GM19438 (cell line): Measurements from ENCODE around the gene GABRR1.
A peak's percentile ranks its signal among the peaks of the same experiment; 100 is the strongest.
"Not testable (repeated sequence)": the region's sequence is repeated elsewhere in the genome, so short reads cannot be mapped to it uniquely, and the experiment has no call there.

ENCODE experiments used
- ATAC-seq: cut with Tn5 transposase; IDR thresholded peaks from one replicate; pipeline ENCODE4 v1.9.1; 2021; ENCODE audit warnings: low read depth; ENCODE audit not compliant: unreplicated experiment

The GABRR1 gene

GRCh38 chr6:89161326-89162046 is 55.7 kb downstream of the GABRR1 start:
- no peak for ATAC-seq

GRCh38 chr6:89160331-89161092 is 56.6 kb downstream of the GABRR1 start:
- ATAC-seq = no peak

GRCh38 chr6:89154131-89154530 is 63.0 kb downstream of the GABRR1 start:
- ATAC-seq = no peak

GRCh38 chr6:89148016-89148750 is 69.0 kb downstream of the GABRR1 start:
- ATAC-seq = no peak

- peak; percentile 14 for ATAC-seq
Measured at GRCh38 chr6:89146718-89147700, 70.1 kb downstream of the GABRR1 start.

DNA sequence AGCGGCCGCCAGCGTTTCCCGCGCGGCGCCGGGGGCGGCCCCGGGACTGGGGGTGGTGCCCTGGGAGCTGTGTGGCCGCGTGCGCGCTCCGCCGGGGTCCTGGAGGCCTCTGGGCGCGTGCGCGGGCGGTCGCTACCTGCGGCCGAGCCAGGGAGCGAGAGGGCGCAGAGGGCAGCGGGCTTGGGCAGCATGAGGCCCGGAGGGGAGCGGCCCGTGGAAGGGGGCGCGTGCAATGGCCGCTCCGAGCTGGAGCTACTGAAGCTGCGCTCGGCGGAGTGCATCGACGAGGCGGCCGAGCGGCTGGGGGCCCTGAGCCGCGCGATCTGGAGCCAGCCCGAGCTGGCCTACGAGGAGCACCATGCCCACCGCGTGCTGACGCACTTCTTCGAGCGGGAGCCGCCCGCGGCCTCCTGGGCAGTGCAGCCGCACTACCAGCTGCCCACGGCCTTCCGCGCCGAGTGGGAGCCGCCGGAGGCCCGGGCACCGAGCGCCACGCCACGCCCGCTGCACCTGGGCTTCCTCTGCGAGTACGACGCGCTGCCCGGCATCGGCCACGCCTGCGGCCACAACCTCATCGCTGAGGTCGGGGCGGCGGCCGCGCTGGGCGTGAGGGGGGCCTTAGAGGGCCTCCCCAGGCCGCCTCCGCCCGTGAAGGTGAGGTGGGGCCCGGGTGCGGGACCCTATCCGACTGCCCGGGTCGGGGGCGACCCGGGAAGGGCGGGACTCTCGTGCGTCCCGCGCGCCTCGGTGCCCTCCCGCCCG is 71.0 kb downstream of the GABRR1 start, which contains the start of gene PM20D2:
Gene PM20D2, plus strand, starts transcription at position 100 of the 762 bp plus-strand sequence. Its CDS starts 90 bp downstream, at position 190.
- peak; percentile 64 for ATAC-seq

DNA sequence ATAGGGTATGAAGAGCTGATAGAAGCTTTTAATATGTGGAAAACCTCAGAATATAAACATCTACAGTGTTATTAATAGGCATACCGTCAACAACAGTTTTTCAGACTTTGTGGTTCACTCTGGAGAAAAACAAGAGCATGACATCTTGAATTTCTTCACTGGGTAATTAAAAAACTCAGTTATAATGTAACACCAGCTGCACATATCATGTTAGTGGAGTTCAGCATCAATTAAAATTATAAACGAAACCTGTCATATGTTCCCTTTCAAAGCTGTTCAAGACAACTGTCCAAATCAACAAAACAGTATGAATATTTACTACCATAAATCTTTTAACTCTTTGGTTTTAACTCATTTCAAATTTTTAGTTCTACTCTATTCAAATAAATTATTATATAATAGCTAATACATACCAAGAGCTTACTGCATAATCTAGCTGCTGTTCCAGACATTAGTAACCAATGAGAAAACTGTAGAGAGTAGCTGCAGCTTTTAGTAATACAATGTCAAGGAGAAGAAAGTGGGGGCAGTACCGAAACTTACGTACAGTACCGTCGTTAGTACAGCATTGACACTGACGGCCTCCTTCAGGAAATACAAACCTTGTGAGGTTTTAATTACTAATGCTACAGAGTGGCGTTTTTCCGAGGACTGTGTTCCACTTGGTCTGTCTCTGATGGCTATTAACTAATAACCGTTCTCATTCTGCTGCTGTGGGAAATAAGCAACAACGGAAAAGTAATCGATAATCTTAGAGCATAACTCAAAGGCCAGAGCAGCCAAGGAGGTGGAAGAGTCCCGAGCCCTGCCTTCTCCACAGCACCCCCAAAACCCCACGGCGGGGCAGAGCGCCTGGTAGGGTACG is 71.8 kb downstream of the GABRR1 start:
- ATAC-seq = peak; percentile 56

DNA sequence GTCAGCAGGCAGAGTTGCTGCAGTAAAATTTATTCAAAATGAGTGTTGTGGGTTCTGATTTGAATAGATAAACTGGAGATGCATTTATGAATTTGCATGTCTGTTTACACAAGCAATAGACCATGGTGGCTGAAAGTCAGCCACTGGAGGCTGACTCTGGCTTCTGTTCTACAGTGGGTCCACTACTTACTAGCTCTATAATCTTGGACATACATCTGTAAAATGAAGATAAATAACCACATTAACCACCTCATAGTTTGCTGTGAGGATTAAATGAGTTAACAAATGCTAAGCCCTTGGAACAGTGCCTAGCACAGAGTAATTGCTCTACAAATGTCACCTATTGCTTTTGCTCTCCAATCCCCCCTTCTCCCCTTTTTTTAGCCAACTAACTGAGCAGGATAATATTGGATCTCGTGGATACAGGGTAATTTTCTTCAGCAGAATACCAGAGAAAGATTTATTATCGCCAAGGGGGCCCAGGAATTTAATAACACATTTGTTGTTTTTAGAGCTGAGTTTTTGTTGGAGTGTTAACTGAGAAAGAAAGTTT is 72.7 kb downstream of the GABRR1 start:
- peak; percentile 39 for ATAC-seq

GRCh38 chr6:89140347-89141156 is 76.6 kb downstream of the GABRR1 start:
- ATAC-seq = no peak

DNA sequence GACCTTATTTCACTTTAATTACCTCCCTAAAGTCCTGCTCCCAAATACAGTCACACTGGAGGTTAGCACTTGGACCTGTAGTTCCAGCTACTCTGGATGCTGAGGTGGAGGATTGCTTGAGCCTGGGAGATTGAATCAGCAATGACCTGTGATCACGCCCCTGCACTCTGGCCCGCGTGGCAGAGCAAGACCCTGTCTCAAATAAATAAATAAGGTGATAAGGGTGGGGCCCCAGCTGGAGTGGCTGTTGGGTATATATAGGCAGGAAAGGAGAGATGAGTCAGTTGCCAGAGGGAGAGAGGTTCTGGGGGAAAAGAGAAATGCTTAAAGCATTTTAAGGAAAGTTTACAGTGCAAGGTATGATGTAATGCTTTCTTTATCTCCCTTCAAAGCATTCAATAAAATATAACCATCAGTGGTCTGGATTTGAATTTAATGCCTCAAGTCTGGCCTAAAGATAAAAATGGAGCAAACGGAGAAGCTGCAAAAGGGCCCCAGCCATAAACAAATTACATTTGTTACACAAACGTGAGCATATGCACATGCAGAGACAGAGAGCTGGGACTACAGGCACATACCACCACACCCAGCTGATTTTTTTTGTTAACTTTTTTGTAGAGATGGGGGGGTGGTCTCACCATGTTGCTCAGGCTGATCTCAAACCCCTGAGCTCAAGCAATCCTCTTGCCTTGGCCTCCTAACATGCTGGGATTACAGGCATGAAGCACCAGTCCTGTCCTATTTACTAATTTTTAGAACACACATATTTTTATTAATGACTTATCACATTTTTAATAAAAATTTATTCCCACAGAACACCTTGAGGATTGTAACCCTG is 77.4 kb downstream of the GABRR1 start:
- no peak for ATAC-seq

DNA sequence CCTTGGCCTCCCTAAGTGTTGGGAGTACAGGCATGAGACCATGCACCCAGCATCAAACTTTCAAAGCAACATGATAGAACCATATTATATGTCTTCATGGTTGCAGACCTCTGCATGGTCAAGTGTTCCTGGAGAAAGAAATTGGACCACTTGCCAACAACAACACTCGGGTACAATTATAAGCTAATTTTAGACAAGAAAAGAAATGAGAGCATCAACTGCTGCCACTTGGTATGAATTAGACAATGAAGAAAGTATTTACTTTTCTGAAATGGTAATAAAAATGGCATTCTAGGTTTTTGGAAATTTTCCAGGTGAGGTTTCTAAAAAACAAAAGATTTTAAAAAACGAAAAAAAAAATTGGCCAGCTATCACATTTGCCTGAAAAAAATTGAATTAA is 79.0 kb downstream of the GABRR1 start:
- no peak for ATAC-seq

DNA sequence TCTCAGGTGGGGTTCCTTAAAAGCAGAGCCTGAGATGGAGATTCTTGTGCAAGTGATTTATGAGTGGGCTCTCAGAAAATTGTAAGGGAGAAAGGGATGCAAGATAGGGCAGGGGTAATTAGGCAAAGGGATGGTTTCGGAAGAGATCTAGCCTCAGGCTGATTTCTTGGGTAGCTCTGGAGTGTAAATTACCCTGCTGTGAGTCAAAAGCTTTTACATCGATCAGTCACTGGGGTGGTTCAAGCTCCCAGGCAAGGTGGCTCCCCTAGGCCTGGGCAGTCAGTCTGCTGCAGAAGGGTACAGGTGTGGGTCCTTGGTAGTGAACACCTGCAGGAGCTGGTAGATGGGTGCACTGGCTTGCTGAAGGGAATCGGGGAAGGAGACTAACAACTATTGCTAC is 82.4 kb downstream of the GABRR1 start:
- ATAC-seq = no peak

- no peak for ATAC-seq
Measured at GRCh38 chr6:89133981-89134380, 83.2 kb downstream of the GABRR1 start.

DNA sequence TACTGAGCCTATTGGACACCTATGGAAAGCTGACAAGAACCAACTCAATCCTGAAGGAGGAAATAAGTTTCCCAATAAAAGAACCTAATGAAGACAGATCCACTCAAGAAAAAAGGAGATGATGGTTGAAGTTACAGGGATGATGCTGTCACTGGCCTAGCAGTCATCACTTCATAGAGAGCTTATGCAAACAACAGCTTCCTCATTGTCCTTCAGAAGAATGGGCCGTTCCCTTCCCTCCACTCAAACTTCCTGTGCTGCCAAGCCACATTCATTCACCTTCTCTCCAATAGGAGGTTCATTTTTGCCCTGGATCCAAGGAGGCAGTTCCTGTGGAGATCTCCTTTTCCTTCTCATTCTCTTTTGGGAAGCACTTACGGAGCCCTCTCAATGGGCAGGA is 85.1 kb downstream of the GABRR1 start:
- no peak for ATAC-seq

GRCh38 chr6:89131599-89131998 is 85.6 kb downstream of the GABRR1 start:
- ATAC-seq = no peak

GRCh38 chr6:89128256-89128671 is 88.9 kb downstream of the GABRR1 start:
- not testable (repeated sequence) for ATAC-seq
